Measurements from ENCODE around the gene ROR1.

DNA sequence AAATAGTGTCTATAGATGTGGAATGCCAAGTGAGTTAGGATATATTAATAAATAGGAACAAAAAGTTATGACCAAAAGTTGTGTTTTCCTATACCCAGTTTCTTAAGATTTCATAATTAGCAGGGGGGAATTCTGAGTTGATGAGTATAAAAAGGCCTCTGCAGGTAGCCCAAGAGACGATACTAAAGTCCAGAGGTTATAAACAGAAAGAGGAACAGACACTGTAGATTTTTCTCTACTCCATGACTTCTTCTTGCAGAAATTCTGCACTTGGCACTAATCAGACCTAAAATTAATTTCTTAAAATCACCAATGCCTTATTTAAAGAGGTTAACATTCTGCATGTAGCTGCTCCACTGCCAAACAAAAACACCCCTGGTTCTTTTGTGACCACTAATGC is 62.6 kb downstream of the ROR1 start:
- TF ChIP-seq RFX5 (IDR thresholded peaks at IDR 0.05; ENCODE audit: low read depth, low read length): no peak
- TF ChIP-seq RAD21 (IDR thresholded peaks at IDR 0.05; ENCODE audit: low read length): no peak
- TF ChIP-seq, protein P1, sequence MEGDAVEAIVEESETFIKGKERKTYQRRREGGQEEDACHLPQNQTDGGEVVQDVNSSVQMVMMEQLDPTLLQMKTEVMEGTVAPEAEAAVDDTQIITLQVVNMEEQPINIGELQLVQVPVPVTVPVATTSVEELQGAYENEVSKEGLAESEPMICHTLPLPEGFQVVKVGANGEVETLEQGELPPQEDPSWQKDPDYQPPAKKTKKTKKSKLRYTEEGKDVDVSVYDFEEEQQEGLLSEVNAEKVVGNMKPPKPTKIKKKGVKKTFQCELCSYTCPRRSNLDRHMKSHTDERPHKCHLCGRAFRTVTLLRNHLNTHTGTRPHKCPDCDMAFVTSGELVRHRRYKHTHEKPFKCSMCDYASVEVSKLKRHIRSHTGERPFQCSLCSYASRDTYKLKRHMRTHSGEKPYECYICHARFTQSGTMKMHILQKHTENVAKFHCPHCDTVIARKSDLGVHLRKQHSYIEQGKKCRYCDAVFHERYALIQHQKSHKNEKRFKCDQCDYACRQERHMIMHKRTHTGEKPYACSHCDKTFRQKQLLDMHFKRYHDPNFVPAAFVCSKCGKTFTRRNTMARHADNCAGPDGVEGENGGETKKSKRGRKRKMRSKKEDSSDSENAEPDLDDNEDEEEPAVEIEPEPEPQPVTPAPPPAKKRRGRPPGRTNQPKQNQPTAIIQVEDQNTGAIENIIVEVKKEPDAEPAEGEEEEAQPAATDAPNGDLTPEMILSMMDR (conservative IDR thresholded peaks at IDR 0.05; ENCODE audit: low read depth, low read length): no peak
- no peak for TF ChIP-seq MAZ (IDR thresholded peaks at IDR 0.05; ENCODE audit: borderline replicate concordance, low read depth, low read length)
- no peak for TF ChIP-seq POLR2A (IDR thresholded peaks at IDR 0.05; ENCODE audit: low read depth, low read length)
- TF ChIP-seq, protein P2, sequence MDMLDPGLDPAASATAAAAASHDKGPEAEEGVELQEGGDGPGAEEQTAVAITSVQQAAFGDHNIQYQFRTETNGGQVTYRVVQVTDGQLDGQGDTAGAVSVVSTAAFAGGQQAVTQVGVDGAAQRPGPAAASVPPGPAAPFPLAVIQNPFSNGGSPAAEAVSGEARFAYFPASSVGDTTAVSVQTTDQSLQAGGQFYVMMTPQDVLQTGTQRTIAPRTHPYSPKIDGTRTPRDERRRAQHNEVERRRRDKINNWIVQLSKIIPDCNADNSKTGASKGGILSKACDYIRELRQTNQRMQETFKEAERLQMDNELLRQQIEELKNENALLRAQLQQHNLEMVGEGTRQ (IDR thresholded peaks at IDR 0.05; ENCODE audit: low read depth, low read length): no peak
- no peak for TF ChIP-seq MXI1 (IDR thresholded peaks at IDR 0.05; ENCODE audit: borderline replicate concordance, low read depth, low read length)
- TF ChIP-seq BHLHE40 (IDR thresholded peaks at IDR 0.05; ENCODE audit: low read depth, low read length): no peak
- no peak for TF ChIP-seq NFE2L2 (IDR thresholded peaks at IDR 0.05; ENCODE audit: low read depth, low read length)
- no peak for TF ChIP-seq RCOR1 (IDR thresholded peaks at IDR 0.05; ENCODE audit: insufficient replicate concordance, low read length)
- no peak for TF ChIP-seq FOS (IDR thresholded peaks at IDR 0.05; ENCODE audit: low read depth, low read length)
- TF ChIP-seq SMC3 (IDR thresholded peaks at IDR 0.05; ENCODE audit: low read depth, low read length): no peak
- TF ChIP-seq, protein P3, sequence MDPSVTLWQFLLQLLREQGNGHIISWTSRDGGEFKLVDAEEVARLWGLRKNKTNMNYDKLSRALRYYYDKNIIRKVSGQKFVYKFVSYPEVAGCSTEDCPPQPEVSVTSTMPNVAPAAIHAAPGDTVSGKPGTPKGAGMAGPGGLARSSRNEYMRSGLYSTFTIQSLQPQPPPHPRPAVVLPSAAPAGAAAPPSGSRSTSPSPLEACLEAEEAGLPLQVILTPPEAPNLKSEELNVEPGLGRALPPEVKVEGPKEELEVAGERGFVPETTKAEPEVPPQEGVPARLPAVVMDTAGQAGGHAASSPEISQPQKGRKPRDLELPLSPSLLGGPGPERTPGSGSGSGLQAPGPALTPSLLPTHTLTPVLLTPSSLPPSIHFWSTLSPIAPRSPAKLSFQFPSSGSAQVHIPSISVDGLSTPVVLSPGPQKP (IDR thresholded peaks at IDR 0.05; ENCODE audit: borderline replicate concordance, low read depth, low read length): no peak
- no peak for TF ChIP-seq CEBPB (IDR thresholded peaks at IDR 0.05; ENCODE audit: low read depth, low read length)
